ENCODE data around the gene STOML1. TPM values are rescaled to one million over a fixed set of nuclear protein-coding genes. Genes with fewer than 3 reads are reported as not detected.
A peak's percentile ranks its signal among the peaks of the same experiment; 100 is the strongest.

Gene STOML1
- total RNA-seq, 2 experiments from 2014 or later = 8.0 to 8.9 TPM

- H3K79me2 ChIP-seq (ENCODE audit: insufficient read depth, low read depth, low read length) = peaks cover 25% of the 10 kb centered on the region; the same call in 1 of the 2 replicates
- ChIA-PET CTCF (ENCODE audit: unreplicated experiment) (interaction anchor here (0.6 to 1.1 kb wide), 3 partner anchors 12 to 280 kb away, joined by 3 to 6 read pairs (median 4); no protein-coding TSS in a partner anchor), POLR2A (interaction anchor here (0.9 to 1.8 kb wide), 4 partner anchors 8 to 15 kb away, joined by 4 to 10 read pairs (median 6); no protein-coding TSS in a partner anchor)
- peak overlapping the region; percentile 98 for H3K4me2 ChIP-seq (ENCODE audit: low read length)
- H3K4me3 ChIP-seq (ENCODE audit: low read depth, low read length, poor library complexity, severe bottlenecking) = peak overlapping the region; percentile 89
- TF ChIP-seq CTCF (conservative IDR thresholded peaks at IDR 0.05; ENCODE audit: low read length) = no peak
- no peak for TF ChIP-seq EZH2phosphoT487 (IDR thresholded peaks at IDR 0.05; ENCODE audit: borderline replicate concordance, low read depth, low read length)
- H3K9me3 ChIP-seq (ENCODE audit: low read length) = no peaks in the 10 kb centered on the region
- intact Hi-C loops (cut with micrococcal nuclease; ENCODE audit: unreplicated experiment) = loop anchor here (5.0 to 10.0 kb wide), 2 partner anchors 470 to 1763 kb away; partner anchors contain the start of genes PKM and UBL7
- no peaks in the 10 kb centered on the region for H3K9me2 ChIP-seq (ENCODE audit: insufficient read depth, low read length)
- H4K20me1 ChIP-seq (ENCODE audit: insufficient read depth, low read length) = peaks cover 7% of the 10 kb centered on the region; the same call in 1 of the 2 replicates
- H3K36me3 ChIP-seq (ENCODE audit: insufficient read depth, low read length) = peaks cover 14% of the 10 kb centered on the region; the same call in 1 of the 2 replicates
- no TSS peak for BruUV-seq (replicated peaks)
- H2AFZ ChIP-seq (ENCODE audit: low read length) = peak overlapping the region; percentile 28; the same call in 1 of the 2 replicates
- peaks cover 45% of the 10 kb centered on the region for H3K4me1 ChIP-seq (ENCODE audit: insufficient read depth, low read length, poor library complexity, severe bottlenecking)
- peak overlapping the region; percentile 35 for H3K27ac ChIP-seq (ENCODE audit: low read depth, low read length, poor library complexity, severe bottlenecking)
- DNase-seq (ENCODE audit: low spot score) = peak; percentile 27
Measured at GRCh38 chr15:73994912-73995622, 3.0 kb upstream of the STOML1 start.

- H2AFZ ChIP-seq (ENCODE audit: low read length) = peak within 1 kb of the TSS; percentile 93; the same call in 1 of the 2 replicates
- H3K4me2 ChIP-seq (ENCODE audit: low read length) = peak within 1 kb of the TSS; percentile 98
- peaks cover 13% of the 10 kb centered on the region; the same call in 1 of the 2 replicates for H3K36me3 ChIP-seq (ENCODE audit: insufficient read depth, low read length)
- H3K9me3 ChIP-seq (ENCODE audit: low read length) = no peaks in the 10 kb centered on the region
- H3K9me2 ChIP-seq (ENCODE audit: insufficient read depth, low read length) = no peaks in the 10 kb centered on the region
- DNase-seq (ENCODE audit: low spot score) = peak; percentile 95
- H3K27ac ChIP-seq (ENCODE audit: low read depth, low read length, poor library complexity, severe bottlenecking) = peak within 1 kb of the TSS; percentile 35
- TF ChIP-seq EZH2phosphoT487 (IDR thresholded peaks at IDR 0.05; ENCODE audit: borderline replicate concordance, low read depth, low read length) (no peak), CTCF (conservative IDR thresholded peaks at IDR 0.05; ENCODE audit: low read length) (no peak)
- no TSS peak for BruUV-seq (replicated peaks)
- H4K20me1 ChIP-seq (ENCODE audit: insufficient read depth, low read length) = peaks cover 7% of the 10 kb centered on the region; the same call in 1 of the 2 replicates
- intact Hi-C loops (cut with micrococcal nuclease; ENCODE audit: unreplicated experiment) = loop anchor here (5.0 to 10.0 kb wide), 2 partner anchors 470 to 1762 kb away; partner anchors contain the start of genes PKM and UBL7
- ChIA-PET CTCF (ENCODE audit: unreplicated experiment) (interaction anchor here (0.6 to 1.1 kb wide), 3 partner anchors 13 to 280 kb away, joined by 3 to 6 read pairs (median 4); no protein-coding TSS in a partner anchor), POLR2A (interaction anchor here (0.5 to 1.8 kb wide), 5 partner anchors 9 to 943 kb away, joined by 3 to 10 read pairs (median 6); no protein-coding TSS in a partner anchor)
- peaks cover 45% of the 10 kb centered on the region for H3K4me1 ChIP-seq (ENCODE audit: insufficient read depth, low read length, poor library complexity, severe bottlenecking)
- peak within 1 kb of the TSS; percentile 89 for H3K4me3 ChIP-seq (ENCODE audit: low read depth, low read length, poor library complexity, severe bottlenecking)
- H3K79me2 ChIP-seq (ENCODE audit: insufficient read depth, low read depth, low read length) = peaks cover 25% of the 10 kb centered on the region; the same call in 1 of the 2 replicates
Measured at GRCh38 chr15:73994413-73994883, 2.4 kb upstream of the STOML1 start, which contains the start of gene PML. Gene PML (plus strand): TSS chr15:73994716. CDS start chr15:73994813, 97 bp downstream.

Measured in OCI-LY7 (cell line).